GM11168 (cell line): Measurements from ENCODE around the gene IFIT2.

Source experiments
- in situ Hi-C: fragments of 300-500 bp; cut with MboI; formaldehyde crosslinking; loops from one replicate; pipeline ENCODE4 v1.12.0; 2022; ENCODE audit warnings: low sequenced_read_pairs; ENCODE audit not compliant: unreplicated experiment

Gene IFIT2, protein sequence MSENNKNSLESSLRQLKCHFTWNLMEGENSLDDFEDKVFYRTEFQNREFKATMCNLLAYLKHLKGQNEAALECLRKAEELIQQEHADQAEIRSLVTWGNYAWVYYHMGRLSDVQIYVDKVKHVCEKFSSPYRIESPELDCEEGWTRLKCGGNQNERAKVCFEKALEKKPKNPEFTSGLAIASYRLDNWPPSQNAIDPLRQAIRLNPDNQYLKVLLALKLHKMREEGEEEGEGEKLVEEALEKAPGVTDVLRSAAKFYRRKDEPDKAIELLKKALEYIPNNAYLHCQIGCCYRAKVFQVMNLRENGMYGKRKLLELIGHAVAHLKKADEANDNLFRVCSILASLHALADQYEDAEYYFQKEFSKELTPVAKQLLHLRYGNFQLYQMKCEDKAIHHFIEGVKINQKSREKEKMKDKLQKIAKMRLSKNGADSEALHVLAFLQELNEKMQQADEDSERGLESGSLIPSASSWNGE

DNA sequence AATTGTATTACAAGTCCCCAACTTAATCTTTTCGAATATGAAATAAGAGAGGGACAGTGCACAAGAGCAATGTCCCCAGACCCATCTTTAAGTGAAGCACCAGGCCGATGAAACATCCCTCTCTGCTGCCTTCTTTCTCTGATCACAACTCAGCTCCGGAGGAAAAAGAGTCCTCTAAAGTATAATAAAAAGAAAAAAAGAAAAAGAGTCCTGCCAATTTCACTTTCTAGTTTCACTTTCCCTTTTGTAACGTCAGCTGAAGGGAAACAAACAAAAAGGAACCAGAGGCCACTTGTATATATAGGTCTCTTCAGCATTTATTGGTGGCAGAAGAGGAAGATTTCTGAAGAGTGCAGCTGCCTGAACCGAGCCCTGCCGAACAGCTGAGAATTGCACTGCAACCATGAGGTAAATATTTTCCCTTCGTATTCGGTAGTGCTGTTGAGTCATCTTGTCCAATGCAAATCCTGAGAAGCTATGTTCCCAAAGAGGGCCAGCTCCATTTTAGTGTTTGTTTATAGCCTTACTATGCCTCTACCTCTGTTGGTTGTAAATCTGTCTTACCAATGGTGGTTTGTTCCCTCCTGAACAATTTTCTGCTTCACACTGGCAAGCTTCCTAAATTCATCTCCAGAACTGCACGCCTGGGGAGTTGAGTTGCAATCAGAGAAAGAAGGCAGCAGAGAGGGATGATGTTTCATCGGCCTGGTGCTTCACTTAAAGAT lies at the start of gene IFIT2:
Gene IFIT2, plus strand, starts transcription at position 326 of the 725 bp plus-strand sequence. Its CDS starts 78 bp downstream, at position 404.
- in situ Hi-C loops = no loop called here

DNA sequence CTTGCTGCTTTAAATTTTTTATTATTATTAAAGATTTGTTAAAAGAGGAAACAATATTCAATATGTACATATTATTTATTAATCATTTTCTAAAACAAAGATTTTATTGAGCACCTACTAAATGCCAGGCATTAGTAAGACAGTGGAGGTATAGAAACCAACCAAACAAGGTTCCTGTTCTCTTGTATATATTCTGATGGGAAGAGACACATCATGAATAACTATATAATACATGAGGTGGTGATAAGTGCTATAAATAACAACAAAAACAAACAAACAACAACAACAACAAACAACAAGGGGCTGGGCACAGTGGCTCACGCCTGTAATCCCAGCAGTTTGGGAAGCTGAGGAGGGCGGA lies 49.6 kb upstream of the IFIT2 start:
- in situ Hi-C loops = loop anchor here (10.0 kb wide), 2 partner anchors 123 to 323 kb away; partner anchors contain the start of gene IFIT1B

DNA sequence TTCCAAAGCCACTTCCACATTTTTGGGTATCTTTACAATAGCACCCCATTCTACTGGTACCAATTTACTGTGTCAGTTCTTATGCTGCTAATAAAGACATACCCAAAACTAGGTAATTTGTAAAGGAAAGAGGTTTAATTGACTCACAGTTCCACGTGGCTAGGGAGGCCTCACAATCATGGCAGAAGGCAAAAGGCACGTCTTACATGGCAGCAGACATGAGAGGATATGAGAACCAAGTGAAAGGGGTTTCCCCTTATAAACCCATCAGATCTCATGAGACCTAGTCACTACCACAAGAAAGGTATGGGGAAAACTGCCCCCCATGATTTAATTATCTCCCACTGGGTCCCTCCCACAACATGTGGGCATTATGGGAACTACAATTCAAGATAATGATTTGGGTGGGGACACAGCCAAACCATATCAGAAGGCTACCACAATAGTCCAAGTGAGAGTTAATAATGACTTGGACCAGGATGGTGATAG lies 46.7 kb upstream of the IFIT2 start:
- in situ Hi-C loops = loop anchor here (10.0 kb wide), 2 partner anchors 120 to 320 kb away; partner anchors contain the start of gene IFIT1B

DNA sequence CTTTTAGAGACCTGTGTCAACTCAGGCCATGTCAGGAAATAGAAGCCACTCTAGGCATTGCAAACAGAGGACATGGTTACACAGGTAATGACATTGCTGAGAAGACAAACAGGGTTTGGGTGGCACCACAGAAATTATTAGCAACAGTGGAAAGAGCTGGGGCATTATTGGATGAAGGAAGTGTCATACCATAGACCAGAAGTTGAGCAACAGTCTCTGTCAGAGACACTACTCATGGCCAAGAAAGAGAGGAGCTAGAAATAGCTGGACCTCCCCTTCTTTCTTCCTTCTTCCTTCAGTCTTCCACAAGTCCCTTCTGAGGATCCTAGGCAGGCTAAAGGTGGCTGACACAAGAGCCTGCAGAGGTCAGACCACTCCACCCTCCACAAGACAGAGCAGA lies 46.1 kb upstream of the IFIT2 start:
- in situ Hi-C loops = loop anchor here (10.0 kb wide), 2 partner anchors 119 to 319 kb away; partner anchors contain the start of gene IFIT1B

DNA sequence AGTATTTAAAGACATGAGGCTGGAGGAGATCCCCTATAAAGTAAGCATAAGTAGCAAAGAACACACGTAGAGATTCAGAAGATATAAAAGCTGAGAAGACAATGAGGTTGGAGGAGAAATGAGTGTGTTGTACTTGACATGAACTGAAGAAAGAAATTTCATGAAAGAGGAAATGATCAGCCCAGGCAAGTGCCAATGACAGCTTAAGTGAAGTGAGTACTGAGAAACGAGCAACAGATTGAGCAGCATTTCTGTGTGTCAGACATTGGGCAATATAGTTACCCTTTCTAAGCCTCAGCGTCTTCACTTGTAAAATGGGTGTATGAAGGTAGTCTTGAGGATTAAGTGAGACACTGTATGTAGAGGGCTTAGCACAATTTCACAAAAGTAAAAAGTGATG lies 45.5 kb upstream of the IFIT2 start:
- in situ Hi-C loops = loop anchor here (10.0 kb wide), 2 partner anchors 118 to 318 kb away; partner anchors contain the start of gene IFIT1B

DNA sequence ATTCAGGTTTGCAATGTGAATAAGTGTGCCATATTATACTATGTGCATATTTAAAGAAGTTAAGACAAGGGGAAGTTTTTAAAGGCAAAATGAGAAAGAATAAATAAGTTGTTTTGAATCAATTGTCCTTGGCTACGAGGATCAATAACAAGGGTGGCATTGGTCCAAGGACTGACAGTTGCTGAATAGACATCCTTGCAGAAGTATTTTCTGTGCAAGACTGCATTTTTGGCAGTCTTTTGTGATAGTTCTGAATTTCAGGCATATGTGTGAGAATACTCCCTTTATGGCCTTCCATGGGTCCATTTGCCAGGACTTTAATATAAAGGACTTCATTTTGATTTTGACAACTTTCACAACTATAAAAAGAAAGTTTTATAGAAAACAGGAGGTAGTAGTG lies 44.9 kb upstream of the IFIT2 start:
- in situ Hi-C loops = loop anchor here (10.0 kb wide), 2 partner anchors 118 to 318 kb away; partner anchors contain the start of gene IFIT1B

DNA sequence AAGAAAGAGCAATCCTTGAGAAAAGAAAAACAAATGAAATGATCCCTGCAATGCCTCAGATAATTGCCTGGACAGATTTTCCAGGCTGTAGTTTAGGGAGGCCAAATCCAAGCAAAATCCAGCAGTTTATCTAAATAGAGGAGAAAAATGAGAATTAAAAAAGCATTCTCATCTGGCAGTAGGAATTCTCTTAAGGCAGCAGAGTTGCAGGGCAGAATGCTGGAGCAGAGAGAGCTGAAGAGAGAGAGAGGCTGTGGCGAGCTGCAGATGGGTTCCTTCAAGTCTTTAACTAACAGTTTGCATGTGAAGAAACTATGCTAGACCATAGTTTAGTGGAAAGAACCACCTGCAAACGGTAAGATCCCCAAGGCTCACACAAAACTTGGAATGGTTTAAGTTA lies 44.3 kb upstream of the IFIT2 start:
- in situ Hi-C loops = loop anchor here (10.0 kb wide), 2 partner anchors 117 to 317 kb away; partner anchors contain the start of gene IFIT1B

DNA sequence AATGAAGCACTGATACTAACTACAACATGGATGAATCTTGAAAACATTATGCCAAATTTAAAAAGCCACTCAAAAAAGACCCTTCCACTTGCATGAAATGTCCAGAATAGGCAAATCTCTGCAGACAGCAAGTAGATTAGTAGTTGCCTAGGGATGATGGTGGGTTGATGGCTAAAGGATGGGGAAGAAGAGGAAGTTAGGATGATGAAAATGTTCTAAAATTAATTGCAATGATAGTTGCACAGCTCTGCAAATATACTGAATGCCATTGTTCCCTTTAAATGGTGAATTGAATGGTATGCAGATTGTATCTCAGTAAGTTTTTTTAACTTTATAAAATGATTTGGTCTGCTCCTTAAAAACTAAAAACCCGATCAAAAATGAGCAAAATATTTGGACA lies 43.0 kb upstream of the IFIT2 start:
- in situ Hi-C loops = loop anchor here (10.0 kb wide), 2 partner anchors 116 to 316 kb away; partner anchors contain the start of gene IFIT1B

DNA sequence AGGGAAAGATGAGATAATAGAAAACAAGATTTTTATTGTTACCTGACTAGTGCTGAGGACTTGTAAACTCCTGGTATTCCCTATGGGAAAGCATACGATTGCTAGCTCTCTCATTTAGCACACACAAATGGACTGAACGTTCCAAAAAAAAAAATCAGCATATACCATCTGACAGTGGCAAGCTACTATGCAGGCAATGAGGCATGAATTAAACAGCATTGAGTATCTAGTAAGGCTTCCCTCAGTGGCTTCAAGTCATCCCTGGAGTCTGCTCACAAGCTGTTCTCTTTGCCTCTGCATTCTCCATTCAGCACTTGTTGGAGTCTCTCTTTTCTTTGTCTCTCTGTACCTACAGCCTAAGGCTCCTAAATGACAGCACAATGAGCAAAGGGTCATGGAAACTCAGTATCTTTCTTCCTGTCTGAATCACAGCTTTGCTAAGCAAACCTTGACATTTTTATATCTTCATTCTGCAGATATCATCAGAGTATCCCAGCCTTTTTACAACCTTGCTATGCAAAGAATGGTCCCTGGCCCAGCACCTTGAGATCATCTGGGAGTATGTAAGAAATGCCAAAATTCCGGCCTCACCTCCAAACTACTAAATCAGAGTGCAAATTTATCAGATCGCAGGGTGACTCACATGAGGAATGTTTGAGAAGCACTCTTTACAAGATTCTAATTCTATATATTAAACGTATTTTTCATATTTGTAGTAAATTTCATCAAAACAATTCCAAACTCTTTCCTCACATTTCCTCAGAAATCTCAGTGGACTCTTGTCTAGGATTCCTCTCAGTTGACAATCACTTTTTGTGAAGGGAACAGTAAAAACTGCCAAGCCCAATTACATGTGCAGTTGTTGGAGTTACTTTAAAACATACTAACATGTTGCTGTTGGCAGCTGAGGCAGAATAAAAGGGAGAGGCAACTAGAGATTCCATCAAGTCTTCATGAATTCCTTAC lies 39.5 kb upstream of the IFIT2 start:
- in situ Hi-C loops = no loop called here

DNA sequence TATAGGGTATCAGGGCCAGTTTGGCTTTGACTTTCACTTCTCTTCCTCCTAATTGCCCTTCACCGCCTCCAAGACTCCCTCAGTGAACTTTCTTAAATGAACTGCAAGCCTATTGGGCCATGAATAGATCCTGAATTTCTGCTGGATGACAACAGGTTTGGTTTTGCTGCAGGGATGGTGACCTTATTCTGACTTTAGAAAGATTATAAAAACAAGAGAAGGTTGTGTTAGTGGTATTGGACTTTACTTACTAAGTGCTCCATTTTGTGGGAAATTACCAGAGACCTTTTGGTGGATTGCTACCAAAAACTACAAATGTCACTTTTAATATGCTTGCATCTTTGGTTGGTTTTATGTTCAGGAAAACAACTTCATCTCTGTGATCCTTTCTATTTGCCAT lies 38.8 kb upstream of the IFIT2 start:
- in situ Hi-C loops = no loop called here

DNA sequence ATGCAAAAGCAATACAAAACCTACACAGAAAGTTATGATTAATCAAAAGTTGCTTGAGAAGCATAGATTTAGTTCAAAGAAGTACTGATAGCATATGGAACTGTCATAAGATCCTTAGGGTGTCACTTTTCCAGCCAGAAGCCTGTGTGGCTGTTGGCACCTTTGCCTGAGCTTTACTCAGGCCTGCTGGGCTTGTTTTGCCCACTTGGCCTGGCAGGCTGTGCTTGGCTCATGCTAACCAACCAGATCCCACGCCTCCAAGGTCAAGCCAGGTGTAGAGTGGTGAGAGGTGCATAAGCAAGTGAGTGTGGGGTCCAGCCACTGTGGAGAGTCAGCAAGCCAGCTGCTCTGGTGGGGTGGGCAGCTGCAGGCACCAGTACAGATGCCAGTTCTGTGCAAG lies 38.3 kb upstream of the IFIT2 start:
- in situ Hi-C loops = no loop called here

DNA sequence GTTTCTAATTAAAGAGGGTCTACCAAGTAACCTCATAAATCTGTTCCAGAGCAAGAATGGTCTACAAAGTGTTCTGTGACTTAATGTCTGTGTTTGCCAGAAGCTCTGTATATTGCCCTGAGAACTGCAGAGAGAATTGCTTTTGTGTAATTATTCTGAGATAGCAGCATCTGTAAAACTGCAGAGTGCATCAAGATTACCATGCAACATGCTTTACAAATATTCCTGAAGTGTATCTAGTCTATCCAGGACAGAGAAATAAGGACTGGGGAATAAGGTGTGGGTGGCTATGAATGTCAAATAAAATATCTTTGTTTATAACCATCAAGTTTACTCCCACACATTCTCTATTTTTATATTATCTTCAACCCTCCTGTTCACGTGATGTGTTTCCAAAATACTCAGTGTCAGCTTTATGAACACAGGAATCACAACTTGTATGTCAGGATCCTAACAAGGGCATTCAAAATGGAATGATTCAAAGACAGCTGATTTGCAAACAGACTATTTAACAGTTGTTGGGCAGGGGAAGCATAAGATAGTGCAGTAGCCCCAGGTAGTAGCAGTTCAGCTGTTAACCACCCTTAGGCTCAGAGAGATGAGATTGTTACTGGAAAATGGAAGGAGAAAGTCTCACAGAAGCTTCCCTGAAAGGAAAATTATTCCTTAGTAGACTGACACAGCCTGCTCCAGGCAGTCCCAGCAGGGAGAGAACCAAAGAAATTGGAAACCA lies 35.0 kb upstream of the IFIT2 start:
- in situ Hi-C loops = no loop called here

DNA sequence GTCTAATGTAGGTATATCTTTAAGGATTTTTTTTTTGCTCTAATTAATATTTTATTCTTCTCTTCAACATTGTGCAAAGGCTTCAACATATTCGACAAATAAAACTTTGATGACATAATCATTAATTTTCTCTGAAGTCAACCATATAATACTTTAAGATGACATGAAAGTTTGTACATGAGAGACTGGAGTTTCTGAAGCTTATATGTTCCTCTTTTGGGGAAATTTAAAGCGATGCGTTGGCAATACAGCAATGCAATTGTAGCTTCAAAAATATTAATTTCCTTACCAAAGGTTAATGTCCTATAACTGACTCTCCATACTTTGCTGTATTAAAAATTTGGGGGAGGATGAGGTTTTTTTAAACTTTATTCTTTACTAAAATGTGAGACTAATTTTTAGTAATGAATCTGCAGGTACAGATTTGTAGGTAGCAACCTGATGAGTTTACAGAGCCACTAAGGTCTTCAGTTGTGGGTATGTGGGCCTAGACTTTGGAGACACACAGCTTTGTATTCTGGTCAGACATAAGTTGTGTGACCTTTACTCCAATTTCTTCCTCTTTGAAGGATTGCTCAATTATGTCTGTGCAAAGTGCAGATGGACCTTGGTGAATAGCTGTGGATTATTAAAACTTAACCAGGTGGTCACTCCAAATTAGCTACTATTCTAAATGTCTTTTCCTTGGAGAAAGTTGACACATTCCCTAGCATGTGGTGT lies 32.3 kb upstream of the IFIT2 start:
- in situ Hi-C loops = no loop called here

DNA sequence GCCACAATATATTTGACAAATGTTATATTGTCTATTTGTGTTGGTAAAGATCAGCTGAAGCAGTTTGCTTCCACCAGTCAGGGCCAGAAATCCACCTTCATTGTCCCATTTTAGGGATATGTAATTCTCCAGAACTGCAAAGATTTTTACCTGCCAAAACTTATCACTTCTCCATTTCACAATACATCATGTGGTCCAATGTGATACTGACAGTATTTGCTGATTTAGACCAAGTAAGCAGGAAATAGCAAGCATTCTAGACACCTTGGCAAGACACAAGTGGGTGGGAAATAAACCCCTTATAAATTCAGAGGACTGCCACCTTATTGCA lies 31.7 kb upstream of the IFIT2 start:
- in situ Hi-C loops = no loop called here

DNA sequence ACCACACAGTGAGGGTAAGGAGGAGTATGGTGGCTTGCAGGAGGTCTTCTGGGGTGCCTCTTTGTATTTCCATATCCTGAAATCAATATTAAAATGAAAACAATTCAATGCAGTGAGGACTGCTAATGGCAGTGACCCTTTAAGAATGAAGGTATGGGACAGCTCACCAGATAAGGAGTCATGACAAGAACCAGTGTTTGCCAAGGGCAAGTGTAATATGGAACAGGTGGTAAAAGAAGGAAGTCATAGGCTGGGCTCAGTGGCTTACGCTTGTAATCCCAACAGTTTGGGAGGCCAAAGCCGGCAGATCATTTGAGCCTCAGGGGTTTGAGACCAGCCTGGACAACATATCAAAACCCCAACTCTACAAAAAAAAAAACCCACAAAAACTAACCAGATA lies 30.3 kb upstream of the IFIT2 start:
- in situ Hi-C loops = no loop called here

DNA sequence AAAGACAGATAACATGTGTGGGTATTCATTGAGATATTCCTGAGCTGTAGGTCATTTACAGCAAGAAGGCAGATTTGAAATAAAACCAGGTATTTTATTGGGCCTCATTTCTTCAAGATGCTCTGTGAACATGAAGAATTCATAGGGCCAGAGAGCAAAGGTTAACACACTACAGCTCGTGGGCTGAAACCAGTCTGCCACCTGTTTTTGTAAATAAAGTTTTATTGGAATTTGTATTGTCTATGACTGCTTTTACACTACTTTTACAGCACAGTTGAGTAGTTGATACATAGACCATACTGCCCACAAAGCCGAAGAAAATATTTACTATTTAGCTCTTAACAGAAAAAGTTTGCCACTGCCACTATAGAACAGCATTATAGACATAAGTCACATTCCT lies 28.2 kb upstream of the IFIT2 start:
- in situ Hi-C loops = no loop called here

DNA sequence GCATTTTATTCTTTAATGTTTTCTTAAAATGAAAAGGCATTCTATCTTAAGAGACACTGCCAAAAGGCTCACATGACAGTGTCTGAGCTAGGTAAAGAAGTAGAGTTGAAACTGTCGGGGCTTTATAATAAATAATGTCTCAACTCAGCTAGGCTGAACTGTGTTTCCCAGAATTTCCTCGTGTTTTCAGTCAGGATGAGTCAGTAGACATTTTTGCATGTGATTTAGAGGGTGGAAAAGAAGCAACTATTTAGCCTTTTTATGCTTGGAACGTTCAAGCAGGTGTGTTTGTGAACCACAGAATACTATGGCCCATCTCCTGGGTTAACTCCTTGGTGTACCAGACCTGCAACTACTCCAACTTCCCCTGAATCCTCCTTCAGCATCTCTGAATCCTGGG lies 26.9 kb upstream of the IFIT2 start:
- in situ Hi-C loops = no loop called here

DNA sequence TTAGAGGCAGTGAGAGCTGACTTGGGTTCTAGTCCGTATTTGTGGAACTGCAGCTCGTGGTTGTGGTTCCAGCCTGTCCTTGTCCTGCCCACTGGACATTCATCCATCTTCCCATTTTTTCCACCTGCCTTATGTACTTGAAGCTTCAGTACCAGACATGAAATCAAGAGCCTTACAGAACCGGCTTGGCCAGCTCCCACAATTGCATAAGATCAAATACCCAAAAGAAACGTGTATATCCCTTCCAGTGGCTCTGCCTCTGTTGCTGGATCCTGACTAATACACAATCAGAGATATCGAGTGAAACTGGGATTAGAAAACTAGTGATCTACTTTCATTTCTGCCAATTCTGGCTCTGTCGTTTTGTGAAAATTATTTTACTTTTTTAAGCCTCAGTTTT lies 26.5 kb upstream of the IFIT2 start:
- in situ Hi-C loops = no loop called here
